Measurements from ENCODE around the gene ASIC4.

Gene ASIC4

GRCh38 chr2:219514196-219514761 is at the start of gene ASIC4:
TSS of gene ASIC4 (plus strand) at chr2:219514482. CDS start at chr2:219514725, 243 bp downstream.
- no peak within 1 kb of the TSS for H3K4me3 ChIP-seq (ENCODE audit: low read depth, low read length)

- no peak overlapping the region for H3K4me3 ChIP-seq (ENCODE audit: low read depth, low read length)
Measured at GRCh38 chr2:219465659-219466561, 48.4 kb upstream of the ASIC4 start.

GRCh38 chr2:219466816-219467735 is 47.2 kb upstream of the ASIC4 start:
- H3K4me3 ChIP-seq (ENCODE audit: low read depth, low read length): no peak overlapping the region

- H3K4me3 ChIP-seq (ENCODE audit: low read depth, low read length): no peak overlapping the region
Measured at GRCh38 chr2:219467736-219468075, 46.6 kb upstream of the ASIC4 start.

GRCh38 chr2:219468410-219469185 is 45.7 kb upstream of the ASIC4 start:
- no peak overlapping the region for H3K4me3 ChIP-seq (ENCODE audit: low read depth, low read length)

- H3K4me3 ChIP-seq (ENCODE audit: low read depth, low read length): no peak overlapping the region
Measured at GRCh38 chr2:219469186-219469724, 45.0 kb upstream of the ASIC4 start.

GRCh38 chr2:219470429-219470828 is 43.9 kb upstream of the ASIC4 start:
- no peak overlapping the region for H3K4me3 ChIP-seq (ENCODE audit: low read depth, low read length)

GRCh38 chr2:219471476-219472371 is 42.6 kb upstream of the ASIC4 start:
- H3K4me3 ChIP-seq (ENCODE audit: low read depth, low read length): no peak overlapping the region

- no peak overlapping the region for H3K4me3 ChIP-seq (ENCODE audit: low read depth, low read length)
Measured at GRCh38 chr2:219472629-219473187, 41.6 kb upstream of the ASIC4 start.

- H3K4me3 ChIP-seq (ENCODE audit: low read depth, low read length): no peak overlapping the region
Measured at GRCh38 chr2:219473511-219473910, 40.8 kb upstream of the ASIC4 start.

- H3K4me3 ChIP-seq (ENCODE audit: low read depth, low read length): no peak overlapping the region
Measured at GRCh38 chr2:219474285-219475060, 39.8 kb upstream of the ASIC4 start.

- no peak overlapping the region for H3K4me3 ChIP-seq (ENCODE audit: low read depth, low read length)
Measured at GRCh38 chr2:219475278-219475677, 39.0 kb upstream of the ASIC4 start.

- H3K4me3 ChIP-seq (ENCODE audit: low read depth, low read length): peak overlapping the region; percentile 33
Measured at GRCh38 chr2:219475697-219476651, 38.3 kb upstream of the ASIC4 start.

- H3K4me3 ChIP-seq (ENCODE audit: low read depth, low read length): peak overlapping the region; percentile 33
Measured at GRCh38 chr2:219476652-219477151, 37.6 kb upstream of the ASIC4 start.

GRCh38 chr2:219477179-219477578 is 37.1 kb upstream of the ASIC4 start:
- no peak overlapping the region for H3K4me3 ChIP-seq (ENCODE audit: low read depth, low read length)

- H3K4me3 ChIP-seq (ENCODE audit: low read depth, low read length): no peak overlapping the region
Measured at GRCh38 chr2:219477815-219478214, 36.5 kb upstream of the ASIC4 start.

- no peak overlapping the region for H3K4me3 ChIP-seq (ENCODE audit: low read depth, low read length)
Measured at GRCh38 chr2:219478916-219479315, 35.4 kb upstream of the ASIC4 start.

Data from iPS-11a (cell line).